Iris pigment epithelial cell (primary cell): Measurements from ENCODE around the gene PLA2G3.

Experiments used
- DNase-seq: peaks from one replicate; pipeline ENCODE4 v3.0.0-alpha.2; 2011; ENCODE audit warnings: low read depth

The PLA2G3 gene

DNA sequence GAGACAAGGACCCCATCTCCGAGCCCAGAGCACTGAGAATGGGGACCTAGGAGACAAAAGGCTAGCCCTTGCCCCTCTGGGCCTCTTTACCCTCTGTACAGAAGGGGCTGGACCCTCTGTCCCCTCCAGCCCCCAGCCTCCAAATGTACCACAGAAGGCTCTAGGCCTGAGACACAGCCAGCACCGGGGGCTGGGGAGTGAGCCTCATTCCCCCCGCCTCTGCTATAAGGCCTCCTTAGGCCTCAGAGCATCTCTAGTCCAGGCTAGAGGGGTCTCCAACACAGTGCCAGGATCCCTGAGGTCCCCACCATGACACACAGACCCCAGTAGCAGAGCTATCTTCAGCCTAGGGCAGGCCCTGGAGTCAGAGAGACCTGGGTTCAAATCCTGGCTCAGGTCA, 54.4 kb downstream of the PLA2G3 start:
- DNase-seq = no peak

DNA sequence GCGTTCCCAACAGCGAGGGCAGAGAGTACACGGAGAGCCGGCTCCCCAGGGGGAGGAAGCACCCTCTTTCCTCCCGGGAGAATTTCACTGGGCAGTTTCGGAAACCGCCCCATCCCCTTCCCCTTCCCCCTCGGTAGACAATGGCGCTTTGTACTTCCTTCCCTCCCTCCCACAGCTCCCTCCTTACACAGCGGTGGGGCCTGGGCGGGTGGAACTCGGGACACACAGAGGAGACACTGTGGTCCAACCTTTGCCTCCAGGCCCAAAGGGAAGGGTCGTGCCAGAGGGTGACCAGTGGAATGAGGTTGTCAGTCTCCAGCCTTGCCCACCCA, 54.8 kb downstream of the PLA2G3 start:
- DNase-seq = no peak

DNA sequence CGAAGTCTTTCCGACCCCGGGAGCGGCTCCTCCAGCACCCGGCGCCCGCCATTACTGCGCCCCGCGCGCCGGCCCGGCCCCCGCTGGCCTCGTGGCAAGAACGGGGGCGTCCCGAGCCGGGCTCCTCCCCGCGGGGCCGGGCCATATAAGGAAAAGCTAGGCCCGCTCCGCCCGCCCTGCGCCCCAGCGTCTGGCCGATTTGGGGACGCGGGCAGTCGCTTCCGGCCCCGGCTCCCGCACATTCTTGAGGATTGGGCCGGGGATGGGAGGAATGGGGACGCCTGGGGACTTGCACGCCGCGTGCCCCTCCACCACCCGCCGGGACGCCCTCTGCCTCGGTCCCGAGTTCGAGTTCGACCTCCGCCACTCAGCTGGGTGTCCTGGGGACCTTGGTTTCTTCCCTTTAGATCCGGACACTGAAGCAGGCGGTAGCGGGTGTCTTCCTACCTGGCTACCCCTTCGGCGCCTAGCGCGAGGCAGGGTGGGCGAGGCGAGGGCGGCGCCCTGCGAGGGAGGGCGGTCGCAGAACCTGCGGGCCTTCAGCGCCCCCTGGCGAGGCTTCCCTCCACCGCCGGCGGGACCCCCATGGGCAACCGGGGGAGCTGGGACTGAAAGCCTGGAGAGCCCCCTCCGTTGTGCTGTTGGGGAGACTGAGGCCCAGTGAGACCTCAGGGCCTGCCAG, 55.4 kb downstream of the PLA2G3 start:
- peak; percentile 83 for DNase-seq
